GM12891 (cell line): Measurements from ENCODE around the gene ZNF385B.

Experiments used
- PAX5 ChIP-seq: IDR thresholded peaks from 2 replicates; pipeline ENCODE4 v1.6.1; 2011; ENCODE audit warnings: low read length, moderate library complexity, mild to moderate bottlenecking; ENCODE audit not compliant: insufficient read depth, severe bottlenecking
- POLR2A ChIP-seq: IDR thresholded peaks from 2 replicates; pipeline ENCODE4 v1.6.1; 2011; ENCODE audit warnings: low read depth, low read length, control low read depth
- POLR2AphosphoS5 ChIP-seq: IDR thresholded peaks from 2 replicates; pipeline ENCODE4 v1.6.1; 2011; ENCODE audit warnings: low read depth, low read length, control low read depth
- POU2F2 ChIP-seq: IDR thresholded peaks from 2 replicates; pipeline ENCODE4 v1.6.1; 2011; ENCODE audit warnings: low read depth, mild to moderate bottlenecking, control low read depth, low read length, moderate library complexity
- SPI1 ChIP-seq: IDR thresholded peaks from 2 replicates; pipeline ENCODE4 v1.6.1; 2011; ENCODE audit warnings: low read depth, low read length, control low read depth
- TAF1 ChIP-seq: IDR thresholded peaks from 2 replicates; pipeline ENCODE4 v1.6.1; 2011; ENCODE audit warnings: low read depth, low read length, control low read depth

- TF ChIP-seq POLR2AphosphoS5, result no peak
- no peak for TF ChIP-seq POLR2A
- no peak for TF ChIP-seq POU2F2
- TF ChIP-seq TAF1, result no peak
- TF ChIP-seq SPI1, result no peak
- no peak for TF ChIP-seq PAX5
These were observed 467.9 kb downstream of the ZNF385B start for GRCh38 chr2:179393481-179393880.
